SHP77 (cell line): ENCODE measurements around the gene LAMC1.
"Not testable (repeated sequence)": the region's sequence is repeated elsewhere in the genome, so short reads cannot be mapped to it uniquely, and the experiment has no call there.

Source experiments
- DNase-seq, 2 experiments: peaks; one replicate each; lab custom pipeline; 2025; lab: John Stamatoyannopoulos, UW

Gene LAMC1

GRCh38 chr1:183043872-183044854, 20.9 kb downstream of the LAMC1 start:
- DNase-seq, result no peak

- no peak for DNase-seq
These were observed 21.9 kb downstream of the LAMC1 start for GRCh38 chr1:183044893-183045649.

- DNase-seq, result no peak
These were observed 25.2 kb downstream of the LAMC1 start for GRCh38 chr1:183048087-183049085.

GRCh38 chr1:183051546-183051945, 28.3 kb downstream of the LAMC1 start:
- DNase-seq, result no peak

GRCh38 chr1:183052861-183053260, 29.6 kb downstream of the LAMC1 start:
- DNase-seq, result no peak

- DNase-seq, result no peak
These were observed 35.8 kb downstream of the LAMC1 start for GRCh38 chr1:183058851-183059502.

GRCh38 chr1:183061194-183061593, 38.0 kb downstream of the LAMC1 start:
- no peak for DNase-seq

- no peak for DNase-seq
These were observed 40.1 kb downstream of the LAMC1 start for GRCh38 chr1:183063349-183063748.

GRCh38 chr1:183065168-183065706, 42.0 kb downstream of the LAMC1 start:
- DNase-seq, result no peak

- DNase-seq, result not testable (repeated sequence)
These were observed 43.2 kb downstream of the LAMC1 start for GRCh38 chr1:183066432-183066831.

GRCh38 chr1:183069562-183070216, 46.5 kb downstream of the LAMC1 start:
- no peak for DNase-seq

GRCh38 chr1:183070234-183070922, 47.2 kb downstream of the LAMC1 start:
- no peak for DNase-seq

- peak in 1 of 2 experiments; percentile 19 for DNase-seq
These were observed 47.9 kb downstream of the LAMC1 start for GRCh38 chr1:183070923-183071618.

GRCh38 chr1:183072595-183072994, 49.4 kb downstream of the LAMC1 start:
- not testable (repeated sequence) for DNase-seq

- no peak for DNase-seq
These were observed 50.1 kb downstream of the LAMC1 start for GRCh38 chr1:183073320-183073719.

GRCh38 chr1:183074215-183074614, 51.0 kb downstream of the LAMC1 start:
- no peak for DNase-seq

- no peak for DNase-seq
These were observed 52.6 kb downstream of the LAMC1 start for GRCh38 chr1:183075861-183076260.

GRCh38 chr1:183077097-183077496, 53.9 kb downstream of the LAMC1 start:
- no peak for DNase-seq
